DOHH2 (cell line): Measurements from ENCODE around the gene SLC8A1.
"Not testable (repeated sequence)": the region's sequence is repeated elsewhere in the genome, so short reads cannot be mapped to it uniquely, and the experiment has no call there.

Source experiments
- H3F3A ChIP-seq: fragments of 200-600 bp; sonication (generic), shearing (Covaris generic); 2 replicates; pipeline ENCODE4 v1.6.0; 2016; ENCODE audit warnings: antibody characterized with exemption, mild to moderate bottlenecking; ENCODE audit not compliant: control insufficient read depth, insufficient read depth
- H3K27ac ChIP-seq: fragments of 200-600 bp; sonication (generic); 2 replicates; pipeline ENCODE4 v1.5.1; 2014; ENCODE audit warnings: low read depth, mild to moderate bottlenecking, low read length, moderate library complexity
- H3K27me3 ChIP-seq: fragments of 200-600 bp; sonication (generic); 2 replicates; pipeline ENCODE4 v1.6.1; 2014; ENCODE audit warnings: mild to moderate bottlenecking, low read length, mixed read lengths; ENCODE audit not compliant: control insufficient read depth
- H3K36me3 ChIP-seq: fragments of 200-600 bp; sonication (generic); 2 replicates; pipeline ENCODE4 v1.6.1; 2014; ENCODE audit warnings: mild to moderate bottlenecking, low read length, moderate library complexity, mixed read lengths; ENCODE audit not compliant: control insufficient read depth
- H3K4me1 ChIP-seq: fragments of 200-600 bp; sonication (generic); 2 replicates; pipeline ENCODE4 v1.6.1; 2014; ENCODE audit warnings: mild to moderate bottlenecking, low read length, mixed read lengths; ENCODE audit not compliant: control insufficient read depth
- H3K4me2 ChIP-seq: fragments of 200-600 bp; sonication (generic); 2 replicates; pipeline ENCODE4 v1.6.0; 2014; ENCODE audit warnings: mild to moderate bottlenecking, low read length, moderate library complexity
- H3K4me3 ChIP-seq: fragments of 200-600 bp; sonication (generic); 2 replicates; pipeline ENCODE4 v1.5.1; 2014; ENCODE audit warnings: mild to moderate bottlenecking, low read length, mixed read lengths
- H3K79me2 ChIP-seq: fragments of 200-600 bp; sonication (generic); 2 replicates; pipeline ENCODE4 v1.6.1; 2014; ENCODE audit warnings: mild to moderate bottlenecking, low read length, mixed read lengths; ENCODE audit not compliant: control insufficient read depth
- H3K9me2 ChIP-seq: fragments of 200-600 bp; sonication (generic); replicated peaks from 2 replicates; pipeline ENCODE4 v1.6.1; 2014; ENCODE audit warnings: mild to moderate bottlenecking, low read length, mixed read lengths; ENCODE audit not compliant: control insufficient read depth
- H3K9me3 ChIP-seq: fragments of 200-600 bp; sonication (generic); 2 replicates; pipeline ENCODE4 v1.6.1; 2014; ENCODE audit warnings: antibody characterized with exemption, low read length, mixed read lengths; ENCODE audit not compliant: control insufficient read depth, insufficient read depth
- H4K20me1 ChIP-seq: fragments of 200-600 bp; sonication (generic); 2 replicates; pipeline ENCODE4 v1.6.0; 2014; ENCODE audit warnings: low read depth, mild to moderate bottlenecking, antibody characterized with exemption, low read length, moderate library complexity; ENCODE audit not compliant: control insufficient read depth, insufficient read depth
- EZH2phosphoT487 ChIP-seq: fragments of 200-600 bp; sonication (generic); IDR thresholded peaks from 2 replicates; pipeline ENCODE4 v1.6.1; 2017; ENCODE audit warnings: borderline replicate concordance, mild to moderate bottlenecking, antibody characterized with exemption, low read length, moderate library complexity, mixed read lengths
- TF ChIP-seq, protein P1 (sequence below): fragments of 200-600 bp; sonication (generic); IDR thresholded peaks from one replicate; pipeline ENCODE4 v1.5.1; 2014; ENCODE audit warnings: antibody characterized with exemption, mild to moderate bottlenecking, low read depth, low read length; ENCODE audit not compliant: poor library complexity, severe bottlenecking

SLC8A1 gene

DNA sequence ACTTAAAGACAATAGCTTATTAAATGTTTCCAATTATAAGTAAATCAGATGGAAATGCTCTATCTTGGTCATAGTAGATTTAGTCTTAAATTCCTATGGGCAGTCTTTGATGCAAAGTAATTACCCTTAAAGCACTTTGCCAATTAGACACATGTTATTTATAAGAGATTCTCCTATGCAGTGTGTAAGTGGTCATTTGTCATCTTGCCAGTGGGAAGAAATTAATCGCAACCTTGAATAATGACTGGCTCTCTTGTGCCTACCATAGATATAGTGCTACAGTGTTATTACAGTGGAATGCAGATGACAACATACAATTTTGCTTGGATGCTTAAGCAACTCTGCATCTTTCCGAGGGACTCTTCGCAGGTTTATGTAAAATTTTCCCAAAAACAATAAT, 361.8 kb downstream of the SLC8A1 start:
- H3K4me1 ChIP-seq = no peaks in the 10 kb centered on the region
- H3K4me3 ChIP-seq = no peak overlapping the region
- TF ChIP-seq, protein P1, sequence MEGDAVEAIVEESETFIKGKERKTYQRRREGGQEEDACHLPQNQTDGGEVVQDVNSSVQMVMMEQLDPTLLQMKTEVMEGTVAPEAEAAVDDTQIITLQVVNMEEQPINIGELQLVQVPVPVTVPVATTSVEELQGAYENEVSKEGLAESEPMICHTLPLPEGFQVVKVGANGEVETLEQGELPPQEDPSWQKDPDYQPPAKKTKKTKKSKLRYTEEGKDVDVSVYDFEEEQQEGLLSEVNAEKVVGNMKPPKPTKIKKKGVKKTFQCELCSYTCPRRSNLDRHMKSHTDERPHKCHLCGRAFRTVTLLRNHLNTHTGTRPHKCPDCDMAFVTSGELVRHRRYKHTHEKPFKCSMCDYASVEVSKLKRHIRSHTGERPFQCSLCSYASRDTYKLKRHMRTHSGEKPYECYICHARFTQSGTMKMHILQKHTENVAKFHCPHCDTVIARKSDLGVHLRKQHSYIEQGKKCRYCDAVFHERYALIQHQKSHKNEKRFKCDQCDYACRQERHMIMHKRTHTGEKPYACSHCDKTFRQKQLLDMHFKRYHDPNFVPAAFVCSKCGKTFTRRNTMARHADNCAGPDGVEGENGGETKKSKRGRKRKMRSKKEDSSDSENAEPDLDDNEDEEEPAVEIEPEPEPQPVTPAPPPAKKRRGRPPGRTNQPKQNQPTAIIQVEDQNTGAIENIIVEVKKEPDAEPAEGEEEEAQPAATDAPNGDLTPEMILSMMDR = no peak
- TF ChIP-seq EZH2phosphoT487 = no peak
- H3K27me3 ChIP-seq = no peaks in the 10 kb centered on the region
- H3K4me2 ChIP-seq = no peak overlapping the region
- no peak overlapping the region for H3K27ac ChIP-seq
- H3K9me3 ChIP-seq = no peaks in the 10 kb centered on the region
- no peaks in the 10 kb centered on the region for H3K9me2 ChIP-seq
- no peaks in the 10 kb centered on the region for H3F3A ChIP-seq
- no peaks in the 10 kb centered on the region for H4K20me1 ChIP-seq
- H3K79me2 ChIP-seq = no peaks in the 10 kb centered on the region
- H3K36me3 ChIP-seq = no peaks in the 10 kb centered on the region

DNA sequence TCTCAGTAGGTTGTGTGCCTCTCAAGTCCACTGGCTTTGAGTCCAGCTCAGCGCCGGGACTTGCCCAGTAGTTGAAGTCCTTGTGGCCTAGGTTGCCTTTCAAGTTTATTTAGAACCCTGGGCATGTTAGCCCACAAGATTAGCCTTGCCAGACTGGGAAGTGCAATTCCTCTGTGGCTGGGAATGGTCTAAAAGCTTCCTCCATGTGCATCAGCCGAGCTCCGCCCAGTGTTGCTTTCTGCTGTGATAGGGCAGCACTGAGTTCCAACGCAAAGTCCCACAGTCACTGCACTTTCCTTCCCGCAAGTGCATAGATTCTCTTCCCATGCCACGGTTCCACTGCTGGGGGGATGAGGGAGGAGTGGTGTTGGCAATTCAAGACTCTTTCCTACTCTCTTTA, 364.0 kb downstream of the SLC8A1 start:
- no peak for TF ChIP-seq EZH2phosphoT487
- TF ChIP-seq, protein P1 = no peak
- Histone ChIP-seq H3K36me3 (no peaks in the 10 kb centered on the region), H3K9me2 (no peaks in the 10 kb centered on the region), H3K4me1 (no peaks in the 10 kb centered on the region), H3K27ac (no peak overlapping the region), H3F3A (no peaks in the 10 kb centered on the region), H3K9me3 (no peaks in the 10 kb centered on the region), H3K79me2 (no peaks in the 10 kb centered on the region), H3K27me3 (no peaks in the 10 kb centered on the region), H3K4me3 (no peak overlapping the region), H3K4me2 (no peak overlapping the region), H4K20me1 (no peaks in the 10 kb centered on the region)

- Histone ChIP-seq H3K4me3 (no peak overlapping the region), H3K27me3 (no peaks in the 10 kb centered on the region), H3K4me1 (no peaks in the 10 kb centered on the region), H3K27ac (no peak overlapping the region), H4K20me1 (no peaks in the 10 kb centered on the region), H3K4me2 (no peak overlapping the region), H3K79me2 (no peaks in the 10 kb centered on the region), H3K9me3 (no peaks in the 10 kb centered on the region), H3K9me2 (no peaks in the 10 kb centered on the region), H3K36me3 (no peaks in the 10 kb centered on the region), H3F3A (no peaks in the 10 kb centered on the region)
- TF ChIP-seq EZH2phosphoT487 = no peak
- TF ChIP-seq, protein P1 = no peak
These were observed 364.5 kb downstream of the SLC8A1 start for GRCh38 chr2:40087434-40087833.

- TF ChIP-seq, protein P1 = no peak
- TF ChIP-seq EZH2phosphoT487 = no peak
- no peaks in the 10 kb centered on the region for H3K9me2 ChIP-seq
- no peak overlapping the region for H3K4me2 ChIP-seq
- no peak overlapping the region for H3K27ac ChIP-seq
- H3K27me3 ChIP-seq = no peaks in the 10 kb centered on the region
- H3K79me2 ChIP-seq = no peaks in the 10 kb centered on the region
- H3K4me3 ChIP-seq = no peak overlapping the region
- H3K36me3 ChIP-seq = no peaks in the 10 kb centered on the region
- no peaks in the 10 kb centered on the region for H4K20me1 ChIP-seq
- H3F3A ChIP-seq = no peaks in the 10 kb centered on the region
- no peaks in the 10 kb centered on the region for H3K4me1 ChIP-seq
- no peaks in the 10 kb centered on the region for H3K9me3 ChIP-seq
These were observed 366.1 kb downstream of the SLC8A1 start for GRCh38 chr2:40085786-40086185.

DNA sequence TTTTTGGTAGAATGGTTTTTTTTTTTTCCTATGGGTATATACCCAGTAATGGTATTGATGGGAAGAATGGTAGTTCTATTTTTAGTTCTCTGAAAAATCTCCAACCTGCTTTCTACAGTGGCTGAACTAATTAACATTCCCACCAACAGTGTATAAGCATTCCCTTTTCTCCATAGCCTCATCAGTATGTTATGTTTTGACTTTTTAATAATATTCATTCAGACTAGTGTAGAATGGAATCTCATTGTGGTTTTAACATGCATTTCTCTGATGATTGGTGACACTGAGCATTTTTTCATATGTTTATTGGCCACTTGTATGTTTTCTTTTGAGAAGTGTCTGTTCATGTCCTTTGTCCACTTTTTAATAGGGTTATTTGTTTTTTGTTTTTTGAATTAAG, 378.6 kb downstream of the SLC8A1 start:
- not testable (repeated sequence) for H3K79me2 ChIP-seq, H3K9me2 ChIP-seq, H3K4me1 ChIP-seq, H3K4me3 ChIP-seq, H3K27me3 ChIP-seq, H3K9me3 ChIP-seq, H3K4me2 ChIP-seq, H3K27ac ChIP-seq, H3K36me3 ChIP-seq, H4K20me1 ChIP-seq, H3F3A ChIP-seq
